Sciatic nerve (tissue), 2 donors: ENCODE data around the gene CLCN1. TPM values are rescaled to one million over a fixed set of nuclear protein-coding genes. Genes with fewer than 3 reads are reported as not detected.

Experiments used
- ATAC-seq: fragments of 200-7000 bp; cut with Tn5 transposase; one replicate; pipeline ENCODE4 v1.9.1; 2020; ENCODE audit warnings: mild to moderate bottlenecking, moderate library complexity
- DNase-seq: peaks from one replicate; pipeline ENCODE4 v3.0.0-alpha.2; 2020; ENCODE audit warnings: low spot score
- intact Hi-C: fragments of 100-400 bp; cut with DNase I; formaldehyde crosslinking; loops from one replicate; pipeline ENCODE4 v1.14.2; 2022
- total RNA-seq: library from RNA; stranded (reverse); fragmentation: NEBNext Ultra II Directional; extraction: Animal tissue kit (Norgen Biotek cat#: 25700); gene quantifications from one replicate; pipeline ENCODE4 v1.2.1, GENCODE V29; 2021
- donor health status: DM: no; HTN: no; CAD: no.
- donor health status: DM: no; HTN: no; CAD: no.

CLCN1 gene
- total RNA-seq, 1 donor from 2014 or later, result not detected

- intact Hi-C loops, result no loop called here
- DNase-seq (no peak), ATAC-seq (peak; percentile 1)
Observed at GRCh38 chr7:143379611-143380259, 63.8 kb downstream of the CLCN1 start.

- intact Hi-C loops, result no loop called here
- DNase-seq (peak; percentile 95), ATAC-seq (peak; percentile 80)
Observed at GRCh38 chr7:143380260-143380645, 64.3 kb downstream of the CLCN1 start.

GRCh38 chr7:143380646-143381426 is 64.9 kb downstream of the CLCN1 start, which contains the start of gene ZYX:
TSS of gene ZYX (plus strand) at chr7:143381345. CDS start at chr7:143381572, 227 bp downstream.
- peak; percentile 98 for DNase-seq
- peak; percentile 93 for ATAC-seq
- intact Hi-C loops, result no loop called here

GRCh38 chr7:143381427-143382125 is 65.7 kb downstream of the CLCN1 start:
- ATAC-seq (peak; percentile 8), DNase-seq (peak; percentile 89)
- intact Hi-C loops, result no loop called here

- intact Hi-C loops, result no loop called here
- DNase-seq (no peak), ATAC-seq (no peak)
Observed at GRCh38 chr7:143382126-143382790, 66.3 kb downstream of the CLCN1 start.

- DNase-seq (no peak), ATAC-seq (no peak)
- intact Hi-C loops, result no loop called here
Observed at GRCh38 chr7:143382791-143383641, 67.1 kb downstream of the CLCN1 start.

GRCh38 chr7:143383642-143383957 is 67.7 kb downstream of the CLCN1 start:
- DNase-seq (peak; percentile 33), ATAC-seq (no peak)
- intact Hi-C loops, result no loop called here

GRCh38 chr7:143384148-143384547 is 68.2 kb downstream of the CLCN1 start:
- intact Hi-C loops, result no loop called here
- DNase-seq (peak; percentile 42), ATAC-seq (no peak)

- ATAC-seq (no peak), DNase-seq (peak; percentile 54)
- intact Hi-C loops, result no loop called here
Observed at GRCh38 chr7:143384661-143385631, 69.0 kb downstream of the CLCN1 start.

GRCh38 chr7:143385891-143386781 is 70.2 kb downstream of the CLCN1 start:
- intact Hi-C loops, result no loop called here
- ATAC-seq (peak; percentile 4), DNase-seq (no peak)

- DNase-seq, result no peak
Observed at GRCh38 chr7:143387156-143387975, 71.5 kb downstream of the CLCN1 start.

GRCh38 chr7:143388051-143388450 is 72.1 kb downstream of the CLCN1 start:
- ATAC-seq, result no peak
- DNase-seq, result no peak
- intact Hi-C loops, result no loop called here

More at GRCh38 chr7:143387156-143387975, 71.5 kb downstream of the CLCN1 start:
- intact Hi-C loops, result no loop called here
- no peak for ATAC-seq

- DNase-seq, result no peak
Observed at GRCh38 chr7:143388491-143389101, 72.7 kb downstream of the CLCN1 start.

GRCh38 chr7:143389316-143390103 is 73.6 kb downstream of the CLCN1 start:
- no peak for ATAC-seq
- DNase-seq, result no peak
- intact Hi-C loops, result no loop called here

More at GRCh38 chr7:143388491-143389101, 72.7 kb downstream of the CLCN1 start:
- intact Hi-C loops, result no loop called here
- no peak for ATAC-seq
